GM23248 (cell line): ENCODE results near the gene G6PC2.

Experiments
- EZH2 ChIP-seq: fragments of 200-600 bp; sonication (generic); IDR thresholded peaks from 2 replicates; pipeline ENCODE4 v1.6.1; 2018; ENCODE audit warnings: antibody characterized with exemption, mild to moderate bottlenecking; ENCODE audit not compliant: insufficient read depth, poor library complexity, severe bottlenecking
- EZH2phosphoT487 ChIP-seq: fragments of 200-600 bp; sonication (generic); IDR thresholded peaks from 2 replicates; pipeline ENCODE4 v1.6.1; 2018; ENCODE audit warnings: antibody characterized with exemption, moderate library complexity, mild to moderate bottlenecking, low read depth; ENCODE audit not compliant: insufficient read depth

DNA sequence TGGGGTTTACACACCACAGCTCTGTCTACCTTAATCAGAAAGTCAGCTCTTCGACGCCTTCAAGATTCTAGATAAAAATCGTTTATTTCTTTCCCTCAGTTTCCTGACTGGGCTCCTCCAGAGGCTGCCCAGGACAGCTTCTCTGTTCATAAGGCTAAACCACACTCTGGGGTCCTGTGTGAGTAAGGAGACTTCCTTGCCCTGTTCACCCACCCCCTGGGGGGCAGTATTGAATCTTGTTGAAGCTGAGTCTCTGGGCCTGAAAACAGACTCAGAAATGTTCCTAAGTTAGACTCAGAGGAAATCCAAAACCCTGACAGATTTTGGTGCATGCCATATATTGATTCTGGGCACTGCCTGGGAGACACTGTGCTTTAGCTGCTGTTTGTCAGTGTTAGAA lies 43.0 kb downstream of the G6PC2 start:
- TF ChIP-seq EZH2phosphoT487 = no peak
- TF ChIP-seq EZH2 = no peak
